GM12872 (cell line): ENCODE measurements around the gene NRBF2.

Source experiments
- CTCF ChIP-seq: IDR thresholded peaks from 3 replicates; pipeline ENCODE4 v1.5.1; 2011; ENCODE audit warnings: low read depth, mild to moderate bottlenecking, low read length, moderate library complexity; ENCODE audit not compliant: insufficient read depth

NRBF2 gene

GRCh38 chr10:63161592-63161991 is 28.5 kb downstream of the NRBF2 start:
- no peak for TF ChIP-seq CTCF

GRCh38 chr10:63164166-63164623 is 31.1 kb downstream of the NRBF2 start:
- no peak for TF ChIP-seq CTCF

- no peak for TF ChIP-seq CTCF
These were observed 32.1 kb downstream of the NRBF2 start for GRCh38 chr10:63165249-63165648.

GRCh38 chr10:63166742-63167258 is 33.7 kb downstream of the NRBF2 start:
- TF ChIP-seq CTCF, result peak; percentile 72

- no peak for TF ChIP-seq CTCF
These were observed 35.8 kb downstream of the NRBF2 start for GRCh38 chr10:63168821-63169462.

GRCh38 chr10:63169624-63170023 is 36.5 kb downstream of the NRBF2 start:
- no peak for TF ChIP-seq CTCF

- no peak for TF ChIP-seq CTCF
These were observed 38.2 kb downstream of the NRBF2 start for GRCh38 chr10:63171255-63171855.
